ENCODE data around the gene BCO1.

GRCh38 chr16:81189100-81189664 lies 49.3 kb upstream of the BCO1 start:
- TF ChIP-seq POLR2A (IDR thresholded peaks at IDR 0.05) (no peak), CTCF (IDR thresholded peaks at IDR 0.05) (no peak), POLR2AphosphoS5 (IDR thresholded peaks at IDR 0.05) (no peak)

Measured in prostate gland (tissue), 2 donors.